Measurements from ENCODE around the gene EFNB2.

DNA sequence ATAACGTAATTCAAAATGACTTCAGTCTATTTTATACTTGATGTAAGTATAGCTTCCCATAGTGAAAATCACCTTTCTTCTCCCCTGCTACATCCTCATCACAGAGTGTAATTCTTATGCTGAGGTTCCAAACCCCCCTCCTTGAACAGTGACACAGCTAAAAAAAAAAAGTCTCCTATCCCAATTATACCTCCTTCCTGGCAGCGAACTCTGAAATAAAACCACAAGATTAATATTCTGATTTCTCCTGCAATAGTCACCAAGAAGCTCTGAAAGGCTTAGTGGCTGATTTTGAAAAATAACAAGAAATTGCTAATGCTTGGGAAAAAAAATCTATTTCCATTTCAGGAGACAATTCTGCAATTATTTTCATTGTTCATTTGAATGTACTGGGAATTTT lies 36.3 kb downstream of the EFNB2 start:
- TF ChIP-seq, protein P1, sequence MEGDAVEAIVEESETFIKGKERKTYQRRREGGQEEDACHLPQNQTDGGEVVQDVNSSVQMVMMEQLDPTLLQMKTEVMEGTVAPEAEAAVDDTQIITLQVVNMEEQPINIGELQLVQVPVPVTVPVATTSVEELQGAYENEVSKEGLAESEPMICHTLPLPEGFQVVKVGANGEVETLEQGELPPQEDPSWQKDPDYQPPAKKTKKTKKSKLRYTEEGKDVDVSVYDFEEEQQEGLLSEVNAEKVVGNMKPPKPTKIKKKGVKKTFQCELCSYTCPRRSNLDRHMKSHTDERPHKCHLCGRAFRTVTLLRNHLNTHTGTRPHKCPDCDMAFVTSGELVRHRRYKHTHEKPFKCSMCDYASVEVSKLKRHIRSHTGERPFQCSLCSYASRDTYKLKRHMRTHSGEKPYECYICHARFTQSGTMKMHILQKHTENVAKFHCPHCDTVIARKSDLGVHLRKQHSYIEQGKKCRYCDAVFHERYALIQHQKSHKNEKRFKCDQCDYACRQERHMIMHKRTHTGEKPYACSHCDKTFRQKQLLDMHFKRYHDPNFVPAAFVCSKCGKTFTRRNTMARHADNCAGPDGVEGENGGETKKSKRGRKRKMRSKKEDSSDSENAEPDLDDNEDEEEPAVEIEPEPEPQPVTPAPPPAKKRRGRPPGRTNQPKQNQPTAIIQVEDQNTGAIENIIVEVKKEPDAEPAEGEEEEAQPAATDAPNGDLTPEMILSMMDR (IDR thresholded peaks at IDR 0.05) = no peak
- TF ChIP-seq POLR2AphosphoS5 (IDR thresholded peaks at IDR 0.05) = no peak
- no peak for TF ChIP-seq POLR2A (IDR thresholded peaks at IDR 0.05)
